Hepatocyte (in vitro differentiated cells): ENCODE data around the gene KCNQ1.
A peak's percentile ranks its signal among the peaks of the same experiment; 100 is the strongest.

Source experiments
- CTCF ChIP-seq: fragments of 200-600 bp; sonication (generic); IDR thresholded peaks from 2 replicates; pipeline ENCODE4 v1.5.1; 2016; ENCODE audit warnings: antibody characterized with exemption, mild to moderate bottlenecking; ENCODE audit not compliant: poor library complexity
- EZH2 ChIP-seq: fragments of 200-600 bp; sonication (generic); IDR thresholded peaks from 2 replicates; pipeline ENCODE4 v1.6.1; 2016; ENCODE audit warnings: antibody characterized with exemption, mild to moderate bottlenecking, borderline replicate concordance
- EZH2phosphoT487 ChIP-seq: fragments of 200-600 bp; sonication (generic); IDR thresholded peaks from one replicate; pipeline ENCODE4 v1.6.1; 2018; ENCODE audit warnings: antibody characterized with exemption, mild to moderate bottlenecking, low read depth, moderate library complexity; ENCODE audit not compliant: unreplicated experiment, severe bottlenecking

DNA sequence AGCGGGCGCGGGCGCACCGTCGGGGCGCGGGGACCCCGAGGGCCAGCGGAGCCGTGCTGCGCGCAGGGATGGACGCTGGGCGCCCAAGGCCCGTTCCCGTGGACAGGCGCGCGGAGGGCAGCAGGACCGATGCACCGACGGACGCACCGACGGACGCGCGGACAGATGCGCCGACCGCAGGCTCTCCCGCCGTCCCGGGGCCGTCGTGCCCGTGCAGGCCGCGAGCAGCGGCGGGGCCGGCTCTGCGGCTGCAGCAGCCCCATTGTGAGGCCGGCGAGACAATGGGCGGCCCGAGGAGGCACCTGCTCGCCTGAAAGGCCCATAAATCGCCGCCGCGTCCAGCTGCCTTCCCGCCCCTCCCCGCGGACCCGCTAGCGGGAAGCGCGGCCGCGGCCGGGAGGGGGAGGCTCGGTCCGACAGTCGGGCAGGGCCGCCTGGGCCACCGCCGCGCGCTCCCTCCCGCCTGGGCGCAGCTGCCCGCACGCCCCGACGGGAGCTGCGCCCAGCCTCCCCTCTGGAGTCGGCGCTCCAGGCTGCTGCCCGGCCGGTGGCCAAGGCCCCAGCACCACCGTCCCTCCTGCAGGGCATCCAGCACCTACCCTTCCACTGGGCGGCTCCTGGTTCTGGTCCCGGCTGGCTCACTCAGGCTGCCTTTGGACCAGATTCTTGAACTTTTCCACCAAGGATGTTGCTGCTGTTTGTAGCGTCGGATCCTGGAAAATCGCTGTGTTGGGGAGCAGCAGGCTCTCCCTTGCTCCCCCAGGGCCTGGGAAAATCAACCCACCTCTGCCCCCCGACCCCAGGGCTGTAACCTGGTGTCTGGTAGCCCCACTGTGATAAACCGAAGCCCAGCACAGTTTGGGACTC, 425.0 kb downstream of the KCNQ1 start:
- TF ChIP-seq EZH2 (peak; percentile 52), CTCF (no peak), EZH2phosphoT487 (peak; percentile 5)
